Activated T-helper 1 cell treated with anti-CD3 and anti-CD28 coated beads, Interleukin-2, amount 50 U/mL, for 16 hours (primary cell): ENCODE results near the gene FRMD4B.
A peak's percentile ranks its signal among the peaks of the same experiment; 100 is the strongest.

Source experiments
- DNase-seq, 2 donors: peaks; one replicate each; pipeline ENCODE4 v3.0.0-alpha.2; 2020; ENCODE audit warnings: low read depth in 1 of 2, low spot score in 1 of 2

Gene FRMD4B

DNA sequence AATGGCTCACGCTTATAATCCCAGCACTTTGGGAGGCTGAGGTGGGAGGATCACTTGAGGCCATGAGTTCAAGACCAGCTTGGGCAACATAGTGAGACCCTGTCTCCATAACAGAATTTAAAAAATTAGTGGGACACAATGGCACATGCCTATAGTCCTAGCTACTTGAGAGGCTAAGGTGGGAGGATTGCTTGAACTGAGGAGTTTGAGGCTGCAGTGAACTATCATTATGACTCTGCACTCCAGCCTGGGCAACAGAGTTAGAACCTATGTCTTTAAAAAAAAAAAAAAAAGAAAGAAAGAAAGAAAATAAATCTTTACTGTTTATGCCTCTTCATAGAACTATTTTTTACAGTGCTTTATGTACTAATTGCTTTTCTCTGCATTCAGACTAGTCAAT, 178.9 kb downstream of the FRMD4B start:
- no peak for DNase-seq

- DNase-seq: no peak
Observed at GRCh38 chr3:69205385-69205784, 180.5 kb downstream of the FRMD4B start.

DNA sequence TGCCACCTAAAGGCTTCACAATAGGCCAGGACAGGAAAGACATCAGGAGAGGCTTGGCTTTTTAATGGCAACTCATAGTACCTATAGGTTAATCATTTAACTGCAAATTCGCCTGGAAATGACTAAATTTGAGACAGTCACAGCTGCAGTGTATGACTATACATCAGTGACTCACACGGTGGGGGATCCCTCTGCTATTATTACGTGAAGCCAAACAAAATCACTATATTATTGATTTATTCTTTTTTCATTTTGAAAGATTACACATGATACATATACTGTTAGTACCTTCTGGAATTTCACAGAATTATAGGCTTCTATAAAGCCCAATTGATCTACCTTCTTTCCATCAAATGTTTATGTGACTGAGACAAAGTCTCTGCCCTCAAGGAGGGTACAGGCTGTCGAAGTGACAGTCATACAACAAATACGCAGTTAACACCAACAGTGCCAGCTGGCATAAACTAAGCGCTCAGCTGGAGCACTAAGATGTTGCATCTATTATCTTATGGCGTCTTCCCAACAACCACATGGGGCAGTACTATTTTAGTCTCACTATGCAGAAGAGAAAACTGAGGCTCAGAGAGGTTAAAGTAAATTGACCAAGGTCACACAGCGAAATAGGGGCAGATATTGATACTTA, 181.5 kb downstream of the FRMD4B start:
- DNase-seq: no peak

- DNase-seq: no peak
Observed at GRCh38 chr3:69203631-69204314, 182.1 kb downstream of the FRMD4B start.

- no peak for DNase-seq
Observed at GRCh38 chr3:69201658-69202057, 184.2 kb downstream of the FRMD4B start.

DNA sequence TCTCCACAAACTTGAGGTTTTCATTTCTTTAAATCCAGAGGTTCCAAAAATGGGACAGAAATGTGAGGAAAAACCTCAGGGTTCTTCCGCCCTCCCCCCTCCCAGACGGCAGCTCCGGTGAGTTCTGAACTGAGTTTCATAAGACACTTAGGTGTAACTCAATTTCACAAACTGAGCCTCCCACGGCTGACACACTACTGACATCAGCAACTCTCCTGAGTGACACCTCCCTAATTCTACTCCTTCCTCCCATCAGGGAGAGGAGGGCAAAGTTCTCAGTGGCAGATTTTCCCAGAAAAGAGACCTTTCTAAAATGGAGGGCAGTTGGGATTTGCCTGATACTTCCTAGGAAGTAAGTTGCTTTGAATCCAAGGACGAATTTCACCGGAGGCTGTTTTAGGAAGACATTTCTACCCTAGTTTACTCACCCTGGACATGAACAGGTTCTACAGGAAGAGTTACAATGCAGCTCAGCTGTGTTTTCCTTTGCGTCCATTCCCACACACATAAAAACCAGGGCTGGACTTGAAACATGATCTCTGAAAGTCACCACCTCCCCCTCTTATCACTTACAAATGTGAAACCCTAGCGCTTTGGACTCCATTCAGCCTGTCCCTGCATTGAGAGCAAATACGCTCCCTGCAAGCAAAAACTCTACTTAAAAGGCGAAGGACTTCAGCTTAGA, 185.4 kb downstream of the FRMD4B start:
- DNase-seq: peak in 1 of 2 donors; percentile 34

DNA sequence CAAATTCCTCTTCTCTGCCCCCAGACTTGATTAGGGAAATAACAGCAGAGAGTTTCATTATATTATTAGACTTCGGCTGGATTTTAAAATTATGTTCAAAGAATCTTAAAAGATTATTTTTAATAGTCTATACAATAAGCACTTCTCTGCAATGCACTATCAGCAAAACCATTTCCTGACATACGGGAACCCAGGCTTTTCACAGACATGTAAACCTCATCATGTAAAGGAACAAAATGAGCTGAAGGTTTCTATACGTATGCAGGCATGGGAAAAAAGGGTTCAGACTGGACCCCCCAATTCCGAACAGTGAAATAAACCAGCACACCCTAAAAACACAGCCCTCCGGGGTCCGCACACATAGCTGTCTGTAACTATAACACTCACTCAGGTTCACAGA, 185.9 kb downstream of the FRMD4B start:
- DNase-seq: no peak

DNA sequence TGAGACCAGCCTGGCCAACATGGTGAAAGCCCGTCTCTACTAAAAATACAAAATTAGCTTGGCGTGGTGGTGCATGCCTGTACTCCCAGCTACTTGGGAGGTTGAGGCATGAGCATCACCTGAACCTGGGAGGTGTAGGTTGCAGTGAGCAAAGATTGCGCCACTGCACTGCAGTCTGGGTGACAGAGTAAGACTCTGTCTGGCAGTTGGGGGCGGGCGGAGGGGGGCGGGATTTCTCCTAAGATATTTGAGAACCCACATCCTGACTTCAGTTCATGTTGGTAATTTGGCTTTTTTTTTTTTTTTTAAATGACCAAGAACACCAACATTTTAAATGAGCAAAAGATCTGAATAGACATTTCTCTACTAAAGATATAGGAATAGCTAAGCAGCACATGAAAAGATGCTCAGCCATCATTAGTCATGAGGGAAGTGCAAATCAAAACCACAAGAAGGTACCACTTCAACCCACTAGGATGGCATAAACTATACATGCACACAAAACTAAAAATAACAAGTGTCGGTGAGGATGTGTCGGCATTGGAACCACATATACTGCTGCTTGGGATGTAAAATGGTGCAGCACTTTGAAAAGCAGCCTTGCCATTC, 187.9 kb downstream of the FRMD4B start:
- peak; percentile 30 to 47 for DNase-seq

- no peak for DNase-seq
Observed at GRCh38 chr3:69197455-69197854, 188.4 kb downstream of the FRMD4B start.

GRCh38 chr3:69196876-69197275, 189.0 kb downstream of the FRMD4B start:
- no peak for DNase-seq

DNA sequence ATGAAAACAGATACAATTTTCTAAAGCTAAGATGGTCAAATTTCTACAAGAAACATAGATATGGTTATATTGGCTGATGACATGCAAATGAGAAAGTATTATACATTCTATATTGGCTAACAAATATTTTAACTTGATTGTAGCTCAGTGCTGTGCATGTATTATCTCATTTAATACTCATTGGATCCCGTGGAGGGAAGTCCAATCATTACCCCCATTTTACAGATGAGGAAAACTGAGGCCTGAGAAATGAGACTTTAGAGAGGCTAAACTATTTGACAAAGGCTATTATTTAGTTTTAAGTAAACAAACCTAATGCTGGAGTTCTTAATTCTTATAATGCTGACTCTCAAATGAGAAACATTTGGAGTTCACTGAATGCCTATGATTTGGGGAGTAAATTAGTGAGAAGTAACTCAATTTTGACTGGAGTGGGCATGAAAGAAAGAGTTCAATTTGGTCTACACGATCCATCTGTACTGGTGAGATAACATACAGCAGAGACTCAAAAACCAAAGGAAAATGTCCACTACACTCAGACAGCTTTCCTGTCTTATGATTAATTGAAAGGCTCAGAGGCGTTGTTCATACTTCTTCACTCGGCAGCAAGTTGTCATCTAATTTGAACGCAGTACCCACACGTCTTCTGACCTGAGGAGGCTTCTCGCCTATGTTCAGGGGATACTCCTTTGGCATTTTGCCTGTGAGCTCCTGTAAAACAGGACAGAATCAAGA, 191.3 kb downstream of the FRMD4B start:
- DNase-seq: no peak

GRCh38 chr3:69193749-69194148, 192.1 kb downstream of the FRMD4B start:
- DNase-seq: no peak

DNA sequence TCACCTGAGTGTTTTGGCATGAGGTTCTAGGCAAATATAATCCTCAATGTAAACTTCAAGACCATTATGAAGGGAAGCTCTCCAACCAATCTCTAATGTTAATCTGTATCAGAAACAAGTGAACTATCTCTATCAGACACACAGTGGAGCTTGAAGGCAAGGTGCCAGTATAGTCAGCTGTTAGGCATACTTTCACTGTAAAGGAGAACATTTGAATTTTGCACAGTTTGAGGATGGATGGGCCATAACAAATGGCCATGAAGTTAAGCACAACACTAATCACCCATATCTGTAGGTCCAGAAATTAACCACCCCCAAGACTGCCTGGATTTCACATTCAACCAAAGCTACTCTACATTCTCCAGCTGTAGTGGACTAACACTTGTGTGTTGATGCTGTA, 194.4 kb downstream of the FRMD4B start:
- no peak for DNase-seq

GRCh38 chr3:69189487-69189886, 196.4 kb downstream of the FRMD4B start:
- DNase-seq: no peak

DNA sequence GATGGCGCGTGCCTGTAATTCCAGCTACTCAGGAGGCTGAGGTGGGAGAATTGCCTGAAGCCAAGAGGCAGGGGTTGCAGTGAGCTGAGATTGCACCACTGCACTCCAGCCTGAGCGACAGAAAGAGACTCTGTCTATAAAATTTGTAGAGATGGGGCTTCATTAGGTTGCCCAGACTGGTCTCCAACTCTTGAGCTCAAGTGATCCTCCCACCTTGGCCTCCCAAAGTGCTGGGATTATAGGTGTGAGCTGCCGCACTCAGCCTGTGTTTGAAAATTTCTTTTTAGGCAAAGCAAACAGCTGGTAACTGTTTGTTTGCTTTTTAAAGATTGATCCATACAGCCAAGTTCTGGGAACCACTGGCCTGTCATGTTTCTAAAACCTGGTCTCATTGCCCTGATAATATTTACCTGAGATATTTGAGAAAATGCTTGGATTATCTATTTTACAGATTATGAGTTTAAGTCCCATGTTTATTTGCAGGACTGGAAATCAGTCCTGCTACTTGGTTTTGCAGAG, 199.3 kb downstream of the FRMD4B start:
- no peak for DNase-seq

GRCh38 chr3:69182588-69183316, 203.1 kb downstream of the FRMD4B start:
- DNase-seq: no peak

- no peak for DNase-seq
Observed at GRCh38 chr3:69181592-69182211, 204.2 kb downstream of the FRMD4B start.

DNA sequence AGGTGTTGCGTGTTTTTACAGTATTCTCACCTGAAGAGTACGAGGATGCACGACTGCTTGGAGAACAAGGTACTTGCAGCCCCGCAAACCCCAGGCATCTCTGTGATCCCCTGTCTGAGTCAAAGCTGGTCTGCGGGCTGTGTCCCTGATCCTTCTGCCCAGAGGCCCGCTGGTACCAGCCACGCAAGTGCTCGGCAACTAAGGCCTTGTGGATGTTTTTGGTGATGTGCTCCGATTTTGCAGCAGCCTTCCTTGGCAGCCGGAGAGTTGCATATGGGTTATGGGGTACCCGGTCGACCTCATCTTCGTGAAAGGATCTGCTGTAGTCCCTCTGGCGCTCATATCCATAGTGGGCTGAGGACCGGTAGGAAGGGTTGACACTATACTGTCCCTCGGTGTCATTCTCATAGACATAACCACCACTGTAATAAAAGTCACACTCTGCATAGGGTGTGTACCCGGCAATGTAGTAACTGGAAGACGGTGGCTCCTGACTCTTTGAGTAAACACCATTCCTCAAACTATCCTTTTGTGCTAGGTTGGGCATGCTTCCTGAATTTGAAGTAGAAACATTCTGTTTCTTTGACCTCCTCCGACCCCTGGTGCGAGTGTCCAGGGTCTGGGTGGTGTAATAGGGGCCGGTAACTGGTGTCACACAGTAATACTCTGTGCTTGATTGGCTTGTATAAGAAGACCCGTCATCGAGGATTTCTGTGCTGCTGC, 204.9 kb downstream of the FRMD4B start:
- no peak for DNase-seq

GRCh38 chr3:69179740-69180372, 206.0 kb downstream of the FRMD4B start:
- DNase-seq: no peak
